ENCODE results near the gene STX8.

The STX8 gene

DNA sequence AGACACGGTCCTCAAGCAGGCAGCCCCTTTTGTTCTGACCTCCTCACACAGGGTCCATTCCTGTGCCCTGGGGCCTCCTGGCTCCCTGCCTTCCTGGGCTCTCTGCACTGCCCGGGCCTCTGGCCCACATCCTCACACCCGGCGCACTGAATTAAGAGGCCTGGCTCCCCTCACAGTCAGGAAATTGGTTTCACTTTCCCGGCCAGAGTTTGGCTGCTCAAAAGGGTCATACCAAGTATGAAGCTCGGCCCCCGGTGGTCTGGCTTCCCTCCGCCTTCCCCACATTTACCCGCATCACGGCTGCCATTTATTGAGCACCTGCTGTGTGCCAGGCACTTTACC lies 334.3 kb downstream of the STX8 start:
- no peak for DNase-seq (ENCODE audit: low read depth)
- H3K4me3 ChIP-seq (ENCODE audit: low read depth, low read length) = no peak overlapping the region
- TF ChIP-seq, protein P1, sequence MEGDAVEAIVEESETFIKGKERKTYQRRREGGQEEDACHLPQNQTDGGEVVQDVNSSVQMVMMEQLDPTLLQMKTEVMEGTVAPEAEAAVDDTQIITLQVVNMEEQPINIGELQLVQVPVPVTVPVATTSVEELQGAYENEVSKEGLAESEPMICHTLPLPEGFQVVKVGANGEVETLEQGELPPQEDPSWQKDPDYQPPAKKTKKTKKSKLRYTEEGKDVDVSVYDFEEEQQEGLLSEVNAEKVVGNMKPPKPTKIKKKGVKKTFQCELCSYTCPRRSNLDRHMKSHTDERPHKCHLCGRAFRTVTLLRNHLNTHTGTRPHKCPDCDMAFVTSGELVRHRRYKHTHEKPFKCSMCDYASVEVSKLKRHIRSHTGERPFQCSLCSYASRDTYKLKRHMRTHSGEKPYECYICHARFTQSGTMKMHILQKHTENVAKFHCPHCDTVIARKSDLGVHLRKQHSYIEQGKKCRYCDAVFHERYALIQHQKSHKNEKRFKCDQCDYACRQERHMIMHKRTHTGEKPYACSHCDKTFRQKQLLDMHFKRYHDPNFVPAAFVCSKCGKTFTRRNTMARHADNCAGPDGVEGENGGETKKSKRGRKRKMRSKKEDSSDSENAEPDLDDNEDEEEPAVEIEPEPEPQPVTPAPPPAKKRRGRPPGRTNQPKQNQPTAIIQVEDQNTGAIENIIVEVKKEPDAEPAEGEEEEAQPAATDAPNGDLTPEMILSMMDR (IDR thresholded peaks at IDR 0.05; ENCODE audit: control insufficient read depth, extremely low read depth, insufficient read depth) = no peak

- TF ChIP-seq, protein P1 (IDR thresholded peaks at IDR 0.05; ENCODE audit: control insufficient read depth, extremely low read depth, insufficient read depth) = no peak
- no peak overlapping the region for H3K4me3 ChIP-seq (ENCODE audit: low read depth, low read length)
- DNase-seq (ENCODE audit: low read depth) = no peak
Measured at GRCh38 chr17:9240659-9241370, 334.8 kb downstream of the STX8 start.

DNA sequence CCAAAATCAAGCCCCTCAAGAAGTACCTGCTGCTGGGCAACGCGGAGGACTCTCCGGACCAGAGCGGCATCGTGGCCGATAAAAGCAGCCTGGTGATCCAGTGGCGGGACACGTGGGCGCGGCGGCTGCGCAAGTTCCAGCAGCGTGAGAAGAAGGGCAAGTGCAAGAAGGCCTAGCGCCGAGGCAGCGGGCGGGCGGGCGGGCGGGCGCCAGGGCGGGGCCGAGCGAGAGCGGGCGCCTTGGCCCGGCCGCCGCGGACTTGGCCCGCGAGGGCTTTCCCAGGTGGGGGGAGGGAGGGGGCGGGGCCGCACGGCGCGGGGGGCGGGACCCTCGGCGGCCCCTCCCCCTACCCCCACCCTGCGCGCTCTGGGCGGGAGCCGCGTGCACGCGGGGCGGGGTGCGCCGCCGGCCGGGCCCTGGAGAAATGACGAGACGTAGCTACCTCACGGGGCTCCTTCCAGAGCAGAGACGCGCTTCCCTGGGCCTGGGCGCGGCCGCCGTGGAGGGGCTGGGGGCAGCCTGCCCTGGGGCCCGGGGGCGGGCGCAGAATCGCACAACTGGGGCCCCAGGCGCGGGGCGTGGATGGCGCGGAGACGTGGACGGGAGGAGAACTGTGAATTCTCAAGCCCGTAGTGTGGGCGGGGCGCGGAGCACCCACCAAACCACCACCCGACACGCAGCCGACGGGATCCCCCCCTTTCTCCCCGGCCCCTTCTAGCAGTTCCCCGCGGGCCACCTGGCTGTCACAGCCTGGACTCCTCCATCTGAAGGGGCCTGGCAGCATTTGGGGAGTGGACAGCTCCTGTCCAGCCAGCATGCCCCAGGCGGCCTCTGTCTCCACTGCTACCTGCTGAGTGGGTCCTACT lies 335.6 kb downstream of the STX8 start:
- no peak for DNase-seq (ENCODE audit: low read depth)
- H3K4me3 ChIP-seq (ENCODE audit: low read depth, low read length) = no peak overlapping the region
- TF ChIP-seq, protein P1 (IDR thresholded peaks at IDR 0.05; ENCODE audit: control insufficient read depth, extremely low read depth, insufficient read depth) = no peak

- DNase-seq (ENCODE audit: low read depth) = no peak
- TF ChIP-seq, protein P1 (IDR thresholded peaks at IDR 0.05; ENCODE audit: control insufficient read depth, extremely low read depth, insufficient read depth) = no peak
- no peak overlapping the region for H3K4me3 ChIP-seq (ENCODE audit: low read depth, low read length)
Measured at GRCh38 chr17:9239246-9239792, 336.3 kb downstream of the STX8 start.

DNA sequence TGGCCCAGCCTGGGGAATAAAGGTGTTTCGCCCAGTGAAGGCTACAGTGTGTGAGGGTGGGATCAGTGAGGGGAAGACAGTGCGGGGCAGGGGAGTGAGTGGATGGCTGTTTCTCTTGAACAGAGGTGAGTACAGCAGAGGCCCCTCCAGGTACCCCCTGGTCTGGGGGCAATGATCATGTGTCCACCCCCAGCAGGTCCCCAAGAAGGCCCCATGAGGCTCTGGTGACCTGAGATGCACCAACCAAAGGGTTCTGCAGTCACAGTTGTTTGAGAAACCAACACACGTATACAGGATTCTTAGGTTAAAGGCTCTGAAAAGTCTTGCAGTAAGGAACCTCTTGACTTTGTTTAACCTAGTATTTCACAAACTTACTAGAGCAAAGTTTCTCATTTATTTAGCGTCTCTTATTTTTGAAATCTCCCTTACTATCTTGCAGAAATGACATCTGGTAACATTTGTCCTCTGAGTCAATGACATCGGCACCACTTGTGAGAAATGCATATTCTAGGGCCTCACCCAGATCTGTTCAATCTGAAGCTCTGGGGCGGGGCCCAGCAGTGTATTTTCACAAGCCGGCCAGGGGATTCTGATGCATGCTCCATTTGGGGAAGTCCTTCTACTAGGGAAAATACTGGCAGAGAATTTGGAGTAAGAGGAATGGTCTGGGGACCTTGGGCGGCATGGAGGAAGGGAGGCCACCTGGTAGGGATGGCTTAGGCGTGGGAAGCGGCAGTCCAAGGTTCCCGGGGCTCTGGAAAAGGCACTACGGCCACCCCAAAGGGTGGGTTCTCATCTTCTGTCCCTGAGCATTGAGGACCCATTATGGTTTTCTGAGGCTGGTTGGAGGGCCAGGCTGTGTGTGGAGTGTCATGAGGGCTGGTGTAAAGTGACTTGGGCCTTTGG lies 337.0 kb downstream of the STX8 start:
- DNase-seq (ENCODE audit: low read depth) = no peak
- TF ChIP-seq, protein P1 (IDR thresholded peaks at IDR 0.05; ENCODE audit: control insufficient read depth, extremely low read depth, insufficient read depth) = no peak
- H3K4me3 ChIP-seq (ENCODE audit: low read depth, low read length) = no peak overlapping the region

DNA sequence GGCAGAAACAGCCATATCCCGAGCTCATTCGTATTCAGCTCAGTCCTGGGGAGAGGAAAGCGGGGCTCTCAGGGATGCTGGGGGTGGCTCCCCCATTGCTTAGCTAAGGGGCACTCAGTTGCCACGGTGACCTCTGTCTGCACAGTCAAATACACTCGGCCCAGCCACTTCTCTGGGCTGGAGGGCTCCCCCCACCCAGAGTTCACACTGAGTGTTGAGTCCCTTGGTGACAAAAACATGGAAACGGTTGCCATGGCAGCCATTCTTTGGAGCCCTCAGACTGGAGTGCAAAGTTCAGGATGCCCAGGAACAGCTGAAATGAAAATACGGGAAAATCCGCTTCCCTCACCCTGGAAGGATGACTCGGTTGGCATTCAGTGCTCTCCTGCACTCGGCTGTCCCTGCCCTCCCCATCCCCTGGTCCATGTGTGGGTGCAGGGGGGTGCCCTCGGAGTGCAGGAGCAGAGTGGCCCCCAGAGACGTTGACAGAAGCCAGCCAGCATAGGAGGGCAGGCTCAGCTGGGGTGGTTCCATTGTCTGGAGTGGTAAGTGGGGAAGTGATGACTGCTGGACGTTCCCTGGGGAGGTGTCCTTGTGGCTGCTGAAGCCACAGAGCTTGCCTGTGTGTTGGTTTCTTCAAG lies 337.8 kb downstream of the STX8 start:
- TF ChIP-seq, protein P1 (IDR thresholded peaks at IDR 0.05; ENCODE audit: control insufficient read depth, extremely low read depth, insufficient read depth) = no peak
- no peak overlapping the region for H3K4me3 ChIP-seq (ENCODE audit: low read depth, low read length)
- DNase-seq (ENCODE audit: low read depth) = no peak

All from LNCaP clone FGC (cell line).